ENCODE data around the gene HBEGF.
A peak's percentile ranks its signal among the peaks of the same experiment; 100 is the strongest.

The HBEGF gene

DNA sequence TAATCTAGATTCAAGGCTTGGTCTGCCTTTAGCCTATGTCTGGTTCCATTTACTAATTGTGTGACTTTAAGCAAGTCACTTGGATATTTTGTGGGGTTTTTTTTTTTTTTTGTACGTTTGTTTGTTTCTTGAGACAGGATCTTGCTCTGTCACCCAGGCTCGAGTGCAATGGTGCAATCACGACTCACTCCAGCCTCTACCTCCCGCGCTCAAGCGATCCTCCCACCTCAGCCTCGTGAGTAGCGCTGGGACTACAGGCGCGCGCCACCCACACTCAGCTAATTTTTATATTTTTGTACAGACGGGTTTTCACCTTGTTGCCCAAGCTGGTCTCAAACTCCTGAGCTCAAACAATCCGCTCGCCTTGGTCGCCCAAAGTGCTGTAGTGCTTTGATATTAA, 42.4 kb downstream of the HBEGF start:
- TF ChIP-seq ARNTL (CRISPR knock-in tag; IDR thresholded peaks at IDR 0.05; ENCODE audit: borderline replicate concordance, low read depth), result no peak
- TF ChIP-seq ZNF8 (CRISPR knock-in tag; IDR thresholded peaks at IDR 0.05), result no peak
- no peak for TF ChIP-seq BACH2 (CRISPR knock-in tag; IDR thresholded peaks at IDR 0.05; ENCODE audit: borderline replicate concordance)
- TF ChIP-seq, protein P1, sequence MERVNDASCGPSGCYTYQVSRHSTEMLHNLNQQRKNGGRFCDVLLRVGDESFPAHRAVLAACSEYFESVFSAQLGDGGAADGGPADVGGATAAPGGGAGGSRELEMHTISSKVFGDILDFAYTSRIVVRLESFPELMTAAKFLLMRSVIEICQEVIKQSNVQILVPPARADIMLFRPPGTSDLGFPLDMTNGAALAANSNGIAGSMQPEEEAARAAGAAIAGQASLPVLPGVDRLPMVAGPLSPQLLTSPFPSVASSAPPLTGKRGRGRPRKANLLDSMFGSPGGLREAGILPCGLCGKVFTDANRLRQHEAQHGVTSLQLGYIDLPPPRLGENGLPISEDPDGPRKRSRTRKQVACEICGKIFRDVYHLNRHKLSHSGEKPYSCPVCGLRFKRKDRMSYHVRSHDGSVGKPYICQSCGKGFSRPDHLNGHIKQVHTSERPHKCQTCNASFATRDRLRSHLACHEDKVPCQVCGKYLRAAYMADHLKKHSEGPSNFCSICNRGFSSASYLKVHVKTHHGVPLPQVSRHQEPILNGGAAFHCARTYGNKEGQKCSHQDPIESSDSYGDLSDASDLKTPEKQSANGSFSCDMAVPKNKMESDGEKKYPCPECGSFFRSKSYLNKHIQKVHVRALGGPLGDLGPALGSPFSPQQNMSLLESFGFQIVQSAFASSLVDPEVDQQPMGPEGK (CRISPR knock-in tag; IDR thresholded peaks at IDR 0.05; ENCODE audit: borderline replicate concordance), result no peak
- no peak for TF ChIP-seq RARB (CRISPR knock-in tag; IDR thresholded peaks at IDR 0.05)
- TF ChIP-seq ZFP3 (CRISPR knock-in tag; IDR thresholded peaks at IDR 0.05), result no peak
- TF ChIP-seq, protein P2, sequence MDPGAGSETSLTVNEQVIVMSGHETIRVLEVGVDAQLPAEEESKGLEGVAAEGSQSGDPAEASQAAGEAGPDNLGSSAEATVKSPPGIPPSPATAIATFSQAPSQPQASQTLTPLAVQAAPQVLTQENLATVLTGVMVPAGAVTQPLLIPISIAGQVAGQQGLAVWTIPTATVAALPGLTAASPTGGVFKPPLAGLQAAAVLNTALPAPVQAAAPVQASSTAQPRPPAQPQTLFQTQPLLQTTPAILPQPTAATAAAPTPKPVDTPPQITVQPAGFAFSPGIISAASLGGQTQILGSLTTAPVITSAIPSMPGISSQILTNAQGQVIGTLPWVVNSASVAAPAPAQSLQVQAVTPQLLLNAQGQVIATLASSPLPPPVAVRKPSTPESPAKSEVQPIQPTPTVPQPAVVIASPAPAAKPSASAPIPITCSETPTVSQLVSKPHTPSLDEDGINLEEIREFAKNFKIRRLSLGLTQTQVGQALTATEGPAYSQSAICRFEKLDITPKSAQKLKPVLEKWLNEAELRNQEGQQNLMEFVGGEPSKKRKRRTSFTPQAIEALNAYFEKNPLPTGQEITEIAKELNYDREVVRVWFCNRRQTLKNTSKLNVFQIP (CRISPR knock-in tag; IDR thresholded peaks at IDR 0.05; ENCODE audit: borderline replicate concordance, low read depth), result no peak
- no peak for TF ChIP-seq ESRRG (CRISPR knock-in tag; IDR thresholded peaks at IDR 0.05)
- TF ChIP-seq OSR1 (CRISPR knock-in tag; IDR thresholded peaks at IDR 0.05), result no peak
- no peak for TF ChIP-seq TCF4 (CRISPR knock-in tag; IDR thresholded peaks at IDR 0.05; ENCODE audit: borderline replicate concordance)
- TF ChIP-seq ZC3H10 (CRISPR knock-in tag; IDR thresholded peaks at IDR 0.05), result no peak
- TF ChIP-seq ZFP30 (CRISPR knock-in tag; IDR thresholded peaks at IDR 0.05), result no peak
- TF ChIP-seq, protein P3, sequence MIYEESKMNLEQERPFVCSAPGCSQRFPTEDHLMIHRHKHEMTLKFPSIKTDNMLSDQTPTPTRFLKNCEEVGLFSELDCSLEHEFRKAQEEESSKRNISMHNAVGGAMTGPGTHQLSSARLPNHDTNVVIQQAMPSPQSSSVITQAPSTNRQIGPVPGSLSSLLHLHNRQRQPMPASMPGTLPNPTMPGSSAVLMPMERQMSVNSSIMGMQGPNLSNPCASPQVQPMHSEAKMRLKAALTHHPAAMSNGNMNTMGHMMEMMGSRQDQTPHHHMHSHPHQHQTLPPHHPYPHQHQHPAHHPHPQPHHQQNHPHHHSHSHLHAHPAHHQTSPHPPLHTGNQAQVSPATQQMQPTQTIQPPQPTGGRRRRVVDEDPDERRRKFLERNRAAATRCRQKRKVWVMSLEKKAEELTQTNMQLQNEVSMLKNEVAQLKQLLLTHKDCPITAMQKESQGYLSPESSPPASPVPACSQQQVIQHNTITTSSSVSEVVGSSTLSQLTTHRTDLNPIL (CRISPR knock-in tag; IDR thresholded peaks at IDR 0.05; ENCODE audit: low read depth), result no peak
- TF ChIP-seq ISL1 (CRISPR knock-in tag; IDR thresholded peaks at IDR 0.05), result no peak
- TF ChIP-seq, protein P4, sequence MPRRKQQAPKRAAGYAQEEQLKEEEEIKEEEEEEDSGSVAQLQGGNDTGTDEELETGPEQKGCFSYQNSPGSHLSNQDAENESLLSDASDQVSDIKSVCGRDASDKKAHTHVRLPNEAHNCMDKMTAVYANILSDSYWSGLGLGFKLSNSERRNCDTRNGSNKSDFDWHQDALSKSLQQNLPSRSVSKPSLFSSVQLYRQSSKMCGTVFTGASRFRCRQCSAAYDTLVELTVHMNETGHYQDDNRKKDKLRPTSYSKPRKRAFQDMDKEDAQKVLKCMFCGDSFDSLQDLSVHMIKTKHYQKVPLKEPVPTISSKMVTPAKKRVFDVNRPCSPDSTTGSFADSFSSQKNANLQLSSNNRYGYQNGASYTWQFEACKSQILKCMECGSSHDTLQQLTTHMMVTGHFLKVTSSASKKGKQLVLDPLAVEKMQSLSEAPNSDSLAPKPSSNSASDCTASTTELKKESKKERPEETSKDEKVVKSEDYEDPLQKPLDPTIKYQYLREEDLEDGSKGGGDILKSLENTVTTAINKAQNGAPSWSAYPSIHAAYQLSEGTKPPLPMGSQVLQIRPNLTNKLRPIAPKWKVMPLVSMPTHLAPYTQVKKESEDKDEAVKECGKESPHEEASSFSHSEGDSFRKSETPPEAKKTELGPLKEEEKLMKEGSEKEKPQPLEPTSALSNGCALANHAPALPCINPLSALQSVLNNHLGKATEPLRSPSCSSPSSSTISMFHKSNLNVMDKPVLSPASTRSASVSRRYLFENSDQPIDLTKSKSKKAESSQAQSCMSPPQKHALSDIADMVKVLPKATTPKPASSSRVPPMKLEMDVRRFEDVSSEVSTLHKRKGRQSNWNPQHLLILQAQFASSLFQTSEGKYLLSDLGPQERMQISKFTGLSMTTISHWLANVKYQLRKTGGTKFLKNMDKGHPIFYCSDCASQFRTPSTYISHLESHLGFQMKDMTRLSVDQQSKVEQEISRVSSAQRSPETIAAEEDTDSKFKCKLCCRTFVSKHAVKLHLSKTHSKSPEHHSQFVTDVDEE (CRISPR knock-in tag; IDR thresholded peaks at IDR 0.05), result no peak
- TF ChIP-seq GLIS3 (CRISPR knock-in tag; IDR thresholded peaks at IDR 0.05), result no peak
- ATAC-seq, result no peak

DNA sequence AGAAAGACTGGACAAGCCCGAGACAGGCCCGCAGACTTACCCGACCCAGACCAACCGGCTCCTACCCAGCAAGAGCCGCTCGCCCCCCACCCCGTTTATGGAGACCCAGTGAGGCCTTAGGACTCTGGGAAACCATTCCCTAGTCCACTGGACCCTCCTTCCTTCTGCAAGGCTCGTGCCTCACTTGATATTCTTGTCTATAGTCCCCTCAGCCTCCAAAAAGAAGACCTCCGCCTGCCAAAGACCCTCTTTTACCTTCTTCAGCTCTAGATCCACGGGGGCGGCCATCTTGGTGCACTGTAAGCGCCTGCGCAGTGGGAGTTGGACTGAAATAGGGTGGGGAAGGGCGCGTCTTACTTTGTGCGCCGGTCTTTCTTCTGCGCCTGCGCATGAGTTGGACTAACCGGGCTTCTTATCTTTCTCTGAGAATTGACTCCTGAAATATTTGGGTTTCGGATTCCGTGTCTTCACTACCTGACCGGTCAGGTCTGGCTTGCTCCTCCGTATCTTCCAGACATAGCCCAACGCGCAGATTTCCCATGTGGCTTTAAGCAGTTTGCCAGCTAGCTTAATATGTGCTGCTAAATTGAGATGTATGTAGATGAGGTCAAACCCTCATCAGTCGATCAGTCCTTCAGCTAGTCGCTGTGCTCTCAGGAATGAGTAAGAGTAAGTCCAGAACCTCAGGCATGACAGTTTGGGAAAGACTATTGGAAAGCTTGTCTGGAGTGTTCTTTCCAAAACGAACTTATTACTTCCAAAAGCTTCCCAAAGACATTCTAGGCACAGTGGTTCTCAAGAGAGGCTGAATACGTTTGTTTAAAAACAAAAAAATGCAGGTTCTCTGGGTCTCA, 43.4 kb downstream of the HBEGF start, which contains the start of gene PFDN1:
Gene PFDN1, minus strand, starts transcription at position 316 of the 854 bp plus-strand sequence. Its CDS starts 28 bp downstream, at position 288.
- peak; percentile 92 for ATAC-seq
- TF ChIP-seq RARB (CRISPR knock-in tag; IDR thresholded peaks at IDR 0.05) (no peak), ZC3H10 (CRISPR knock-in tag; IDR thresholded peaks at IDR 0.05) (no peak), ZFP3 (CRISPR knock-in tag; IDR thresholded peaks at IDR 0.05) (peak; percentile 91), ESRRG (CRISPR knock-in tag; IDR thresholded peaks at IDR 0.05) (no peak), BACH2 (CRISPR knock-in tag; IDR thresholded peaks at IDR 0.05; ENCODE audit: borderline replicate concordance) (no peak), ISL1 (CRISPR knock-in tag; IDR thresholded peaks at IDR 0.05) (no peak)
- TF ChIP-seq, protein P4 (CRISPR knock-in tag; IDR thresholded peaks at IDR 0.05), result no peak

DNA sequence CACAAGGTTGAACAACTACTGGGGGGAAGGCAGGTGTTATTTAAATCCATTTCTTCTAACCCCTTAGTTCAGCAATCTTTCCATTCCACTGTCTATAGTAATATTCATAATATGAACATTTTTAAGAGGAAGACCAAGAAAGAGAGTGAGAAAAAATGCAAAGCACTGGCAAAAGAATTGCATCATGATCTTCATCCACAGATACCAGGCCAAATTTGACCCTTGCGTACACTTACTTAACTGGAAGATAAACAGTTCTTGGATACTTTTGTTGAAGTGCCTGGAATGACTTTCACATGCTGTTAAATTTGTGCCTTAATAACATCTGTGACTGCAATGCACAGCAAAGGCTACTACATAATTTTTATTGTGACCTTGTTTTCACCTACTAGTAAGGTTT, 45.3 kb downstream of the HBEGF start:
- ATAC-seq, result no peak
- TF ChIP-seq SNAI2 (CRISPR knock-in tag; IDR thresholded peaks at IDR 0.05) (no peak), TOX (CRISPR knock-in tag; IDR thresholded peaks at IDR 0.05; ENCODE audit: borderline replicate concordance) (no peak), ZFP3 (CRISPR knock-in tag; IDR thresholded peaks at IDR 0.05) (no peak), ZFP30 (CRISPR knock-in tag; IDR thresholded peaks at IDR 0.05) (no peak), BACH2 (CRISPR knock-in tag; IDR thresholded peaks at IDR 0.05; ENCODE audit: borderline replicate concordance) (no peak)
